ENCODE measurements around the gene PTH2R.

- no peak for TF ChIP-seq POLR2A (IDR thresholded peaks at IDR 0.05; ENCODE audit: low read depth, low read length)
- TF ChIP-seq POLR2AphosphoS5 (IDR thresholded peaks at IDR 0.05; ENCODE audit: low read depth, low read length): no peak
Observed at GRCh38 chr2:208451061-208451460, 44.5 kb downstream of the PTH2R start.
